NCI-H2029 (cell line): Measurements from ENCODE around the gene CCND3.
"Not testable (repeated sequence)": the region's sequence is repeated elsewhere in the genome, so short reads cannot be mapped to it uniquely, and the experiment has no call there.

Source experiments
- DNase-seq: peaks from one replicate; lab custom pipeline; 2025; lab: John Stamatoyannopoulos, UW

The CCND3 gene

DNA sequence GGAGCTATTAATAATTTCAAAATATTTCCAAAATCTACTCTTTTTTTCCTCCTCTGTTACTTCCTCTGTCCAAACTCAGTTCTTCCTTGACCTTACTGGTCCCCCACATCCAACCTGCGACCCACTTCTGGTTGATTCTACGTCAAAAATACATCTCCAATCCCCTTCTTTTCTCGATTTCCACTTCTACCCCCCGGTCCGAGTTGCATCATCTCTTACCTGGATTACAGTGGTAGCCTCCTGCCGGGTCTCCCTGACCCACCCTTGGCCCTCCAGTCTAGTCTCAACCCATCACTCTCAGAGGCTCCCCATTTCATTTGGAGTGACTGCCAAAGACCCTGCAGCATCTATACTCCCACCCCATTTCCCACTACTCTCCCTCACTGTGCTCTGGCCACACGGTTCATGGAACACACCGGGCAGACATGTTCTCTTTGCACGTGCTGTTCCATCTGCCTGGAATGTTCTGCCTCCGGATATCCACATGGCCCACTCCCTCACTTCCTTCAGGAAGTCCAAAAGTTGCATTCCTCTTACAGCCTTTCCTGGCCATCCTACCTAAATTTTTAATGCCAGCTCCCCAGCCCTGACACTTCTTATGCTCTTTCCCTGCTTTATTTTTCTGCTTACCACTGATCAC lies 6.1 kb upstream of the CCND3 start:
- DNase-seq, result no peak

DNA sequence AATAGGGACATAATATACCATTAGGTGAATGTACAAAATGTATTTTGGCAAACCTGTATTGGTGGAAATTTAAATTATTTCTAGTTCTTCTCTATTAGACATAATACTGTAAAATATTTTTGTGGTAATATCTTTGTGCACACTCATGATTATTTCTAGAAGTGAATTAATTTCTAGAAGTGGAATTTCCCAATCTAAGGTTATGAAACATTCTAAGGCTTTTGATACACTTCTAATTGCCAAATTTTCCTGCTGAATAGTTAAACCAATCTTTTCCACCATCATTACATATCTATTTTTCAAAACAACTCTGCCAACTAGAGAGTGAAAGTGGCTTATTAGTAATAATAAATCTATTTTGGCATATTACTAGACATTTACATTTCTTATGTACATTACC lies 1.8 kb upstream of the CCND3 start:
- no peak for DNase-seq

DNA sequence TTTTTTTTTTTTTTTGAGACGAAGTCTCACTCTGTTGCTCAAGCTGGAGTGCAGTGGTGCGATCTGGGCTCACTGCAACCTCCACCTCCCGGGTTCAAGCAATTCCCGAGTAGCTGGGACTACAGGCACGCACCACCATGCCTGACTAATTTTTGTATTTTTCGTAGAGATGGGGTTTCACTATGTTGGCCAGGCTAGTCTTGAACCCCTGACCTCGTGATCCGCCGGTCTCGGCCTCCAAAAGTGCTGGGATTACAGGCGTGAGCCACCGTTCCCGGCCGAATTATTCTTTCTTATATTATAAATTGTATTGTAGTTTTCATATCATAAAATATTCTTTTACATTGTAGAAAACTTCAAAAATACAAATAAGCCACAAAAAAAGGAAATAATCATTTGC lies 1.3 kb upstream of the CCND3 start:
- DNase-seq, result not testable (repeated sequence)

DNA sequence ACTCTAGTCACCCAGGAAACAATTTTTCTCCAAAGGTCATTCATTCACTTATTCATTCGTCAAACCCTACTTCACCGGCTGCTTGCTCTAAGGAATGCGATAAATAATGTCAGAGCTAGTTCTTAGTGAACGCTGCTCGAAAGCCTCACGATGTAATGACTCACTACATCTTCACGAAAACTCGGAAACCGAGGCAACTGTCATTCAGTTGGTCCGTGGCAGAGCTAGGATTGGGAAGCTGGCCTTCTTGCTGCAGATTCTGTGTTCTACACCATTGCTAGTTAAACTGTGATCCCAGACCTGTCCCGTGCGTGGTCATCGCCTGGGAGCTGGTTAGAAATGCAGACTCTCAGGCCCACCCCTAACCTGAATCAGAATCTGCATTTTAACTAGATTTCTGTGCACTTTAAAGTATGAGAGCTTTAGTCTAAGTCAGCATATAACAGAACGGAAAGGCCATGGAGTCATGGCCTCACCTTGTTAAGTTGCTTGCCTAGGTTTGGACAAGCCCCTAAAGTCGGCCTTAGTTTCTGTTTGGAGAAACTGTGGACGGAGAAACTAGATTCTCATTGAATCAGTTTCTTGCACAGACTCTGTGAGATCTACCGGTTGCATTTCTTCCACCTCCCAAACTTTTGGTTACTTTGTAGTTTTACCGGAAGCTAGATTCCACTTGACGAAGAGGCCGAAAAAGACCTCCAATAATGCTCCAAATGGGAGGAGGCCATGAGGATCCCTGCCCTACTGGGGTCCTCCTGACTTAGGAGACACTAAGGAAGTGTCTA lies 651 bp upstream of the CCND3 start:
- DNase-seq, result no peak

DNA sequence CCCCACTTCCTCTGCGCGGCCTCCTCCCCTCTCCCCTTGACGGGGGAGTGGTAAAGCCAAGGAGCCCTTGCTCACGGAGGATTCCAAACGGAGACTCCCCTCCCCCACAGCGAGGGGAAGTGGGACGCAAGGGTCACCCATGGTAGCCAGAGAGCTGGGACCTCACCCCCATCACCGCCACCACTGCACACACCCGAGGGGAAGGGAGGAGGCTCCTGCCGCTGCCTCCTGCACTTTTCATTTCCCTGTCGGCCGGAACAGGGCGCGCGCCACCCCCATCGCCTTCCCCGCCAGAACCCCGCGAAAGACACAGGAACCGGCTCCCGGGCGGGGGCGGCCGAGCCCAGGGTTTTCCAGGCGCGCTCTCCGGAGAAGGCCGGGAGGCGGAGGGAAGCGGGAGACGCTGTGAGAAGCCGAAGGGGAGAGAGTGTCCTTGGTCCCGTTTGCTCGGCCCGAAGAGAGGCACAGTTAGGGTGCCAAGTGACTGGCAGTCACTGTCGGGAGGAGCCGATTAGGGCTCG lies 789 bp downstream of the CCND3 start:
- DNase-seq, result no peak

DNA sequence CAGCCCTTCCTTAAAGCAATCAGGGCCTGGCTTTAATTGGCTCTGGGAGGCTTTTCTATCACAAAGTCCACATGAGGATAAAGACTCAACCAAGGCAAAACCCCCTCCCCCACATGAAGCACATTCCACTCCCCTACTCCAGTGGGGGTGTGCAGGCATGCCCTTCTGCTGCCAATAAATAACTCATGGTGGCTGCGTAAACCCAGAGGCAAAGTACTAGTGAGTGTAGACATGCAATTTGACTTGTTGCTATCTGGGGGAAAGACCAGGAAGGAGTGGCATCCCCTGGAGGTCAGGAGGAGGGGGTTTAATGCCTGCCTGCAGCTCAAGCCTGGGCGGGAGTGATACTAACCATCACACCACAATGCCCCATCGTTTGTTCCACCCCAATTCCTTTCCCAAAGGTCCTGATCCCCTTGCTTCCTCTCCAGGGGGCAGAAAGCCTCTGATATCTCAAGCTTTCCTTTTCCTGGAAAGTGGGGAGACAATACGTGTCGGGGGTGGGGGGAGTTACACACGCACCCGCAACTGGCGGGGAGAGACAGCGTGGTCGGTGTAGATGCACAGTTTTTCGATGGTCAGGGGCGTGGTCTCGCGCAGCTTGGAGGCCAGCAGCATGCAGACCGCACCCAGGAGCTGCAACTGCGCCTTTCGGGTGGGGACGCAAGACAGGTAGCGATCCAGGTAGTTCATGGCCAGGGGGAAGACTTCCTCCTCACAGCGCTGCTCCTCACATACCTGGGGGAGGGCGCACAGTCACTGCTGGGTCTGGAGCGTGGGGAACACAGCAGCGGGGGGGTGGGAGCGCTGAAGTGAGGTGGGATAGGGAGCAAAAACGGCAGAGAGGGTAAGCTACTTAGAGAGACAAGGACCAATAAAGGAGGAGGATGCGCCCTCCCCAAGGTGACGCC lies 1.5 kb downstream of the CCND3 start:
- no peak for DNase-seq

DNA sequence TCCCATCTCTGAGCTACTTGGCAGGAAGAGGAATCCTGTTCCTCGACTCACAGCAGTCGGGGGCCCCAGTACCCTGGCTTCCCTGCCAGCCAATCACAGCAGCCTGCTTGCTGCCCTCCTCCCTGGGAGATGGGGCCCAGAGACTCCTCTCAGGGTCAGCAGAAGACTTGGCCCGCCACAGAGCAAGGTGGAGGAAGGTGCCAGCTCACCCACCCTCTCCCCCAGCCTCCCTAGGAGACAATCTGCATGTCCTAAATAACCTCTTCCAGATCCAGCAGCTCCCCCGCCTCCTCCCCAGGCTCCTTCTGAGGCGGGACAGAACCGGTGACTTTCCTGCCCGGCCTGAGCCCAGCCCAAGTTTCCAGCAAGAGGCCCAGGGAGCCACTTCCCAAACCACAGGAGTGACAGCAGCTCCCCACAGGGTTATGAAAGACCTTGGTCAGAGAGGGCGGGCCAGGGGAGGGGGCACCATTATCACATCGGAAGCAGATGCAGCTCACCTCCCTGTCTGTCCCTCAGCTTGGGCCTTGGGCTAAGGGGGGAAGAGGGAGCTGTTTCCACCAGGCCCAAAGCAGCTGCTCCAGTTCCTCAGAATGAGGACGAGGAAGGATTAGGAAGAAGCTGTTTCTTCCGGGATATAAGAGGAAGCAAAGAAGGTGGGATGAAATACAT lies 2.3 kb downstream of the CCND3 start:
- no peak for DNase-seq

DNA sequence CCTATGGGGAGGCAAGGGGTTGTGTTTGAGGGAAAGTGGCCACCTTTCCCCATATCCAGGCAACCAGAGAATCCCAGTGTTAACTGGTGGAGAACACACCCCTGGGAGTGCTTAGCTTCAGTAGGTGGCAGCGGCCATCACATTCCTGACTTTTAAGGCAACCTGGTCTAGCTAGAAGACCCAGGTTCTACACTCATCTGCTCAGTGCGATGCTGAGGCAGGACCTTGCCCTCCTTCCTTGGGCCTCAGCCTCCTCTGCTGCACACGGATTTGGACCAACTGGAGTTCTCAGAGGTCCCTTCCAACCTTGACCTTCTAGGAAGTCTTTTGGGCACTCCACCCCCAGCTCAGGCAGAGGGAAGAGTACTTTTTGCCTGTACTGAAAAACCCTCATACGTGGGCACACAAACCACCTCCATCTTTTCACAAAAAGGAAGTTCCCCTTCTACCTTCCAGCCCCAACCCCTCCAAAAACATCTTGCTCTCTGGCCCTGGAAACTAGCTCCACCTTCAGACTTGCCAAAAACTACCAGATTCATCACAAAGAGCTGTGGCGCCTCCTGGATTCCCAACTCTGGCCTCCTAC lies 2.9 kb downstream of the CCND3 start:
- no peak for DNase-seq

DNA sequence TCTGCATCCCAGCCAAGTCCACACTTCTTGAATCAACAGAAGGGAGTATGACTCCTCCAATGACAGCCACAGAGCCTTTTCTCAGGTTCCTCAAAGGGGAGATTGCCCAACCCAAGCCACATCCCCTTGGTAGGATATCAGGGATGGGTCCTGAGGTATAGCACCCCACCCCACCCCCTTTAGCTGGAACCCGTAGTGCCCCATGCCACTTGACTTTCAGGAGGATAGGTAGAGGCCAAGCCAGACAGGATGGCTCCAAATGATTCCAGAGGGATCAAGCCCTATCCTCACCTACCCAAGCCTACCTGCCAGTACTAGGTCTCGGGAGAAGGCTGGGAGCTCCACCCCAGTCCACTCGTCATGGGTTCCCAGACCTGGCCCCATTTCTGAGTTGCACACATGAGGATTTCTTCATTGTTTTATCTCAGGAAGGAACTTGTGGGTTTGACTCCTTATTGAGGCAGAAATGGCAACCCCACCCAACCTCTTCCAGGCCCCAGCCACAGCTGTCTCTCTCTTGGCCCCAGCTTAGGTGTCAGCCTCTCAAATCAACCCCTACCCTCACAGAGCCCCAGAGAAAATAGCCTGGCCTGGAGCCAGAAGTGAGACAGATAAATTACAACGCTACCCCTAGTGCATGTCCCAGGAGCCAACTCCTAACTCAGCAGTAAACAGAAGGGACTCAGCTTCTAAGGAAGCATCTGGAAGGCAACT lies 3.6 kb downstream of the CCND3 start:
- no peak for DNase-seq

DNA sequence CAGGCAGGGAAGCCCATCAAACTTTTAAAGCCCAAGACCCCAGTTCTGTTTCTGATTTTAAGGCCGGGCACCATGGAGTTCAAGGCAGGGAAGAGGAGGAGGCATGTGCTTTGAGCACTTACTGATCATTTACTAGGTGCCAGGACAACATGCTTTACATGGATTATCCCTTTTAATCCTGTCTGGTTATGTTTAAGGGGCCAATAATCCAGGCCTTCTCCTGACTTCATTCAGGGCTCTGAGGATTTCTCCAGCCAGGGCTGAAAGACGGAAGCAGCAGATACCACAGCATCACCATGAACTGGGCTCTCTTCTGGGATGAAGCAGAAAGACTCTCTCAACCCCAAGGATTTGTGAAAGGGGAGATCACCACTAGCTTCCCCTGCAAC lies 4.1 kb downstream of the CCND3 start:
- no peak for DNase-seq

DNA sequence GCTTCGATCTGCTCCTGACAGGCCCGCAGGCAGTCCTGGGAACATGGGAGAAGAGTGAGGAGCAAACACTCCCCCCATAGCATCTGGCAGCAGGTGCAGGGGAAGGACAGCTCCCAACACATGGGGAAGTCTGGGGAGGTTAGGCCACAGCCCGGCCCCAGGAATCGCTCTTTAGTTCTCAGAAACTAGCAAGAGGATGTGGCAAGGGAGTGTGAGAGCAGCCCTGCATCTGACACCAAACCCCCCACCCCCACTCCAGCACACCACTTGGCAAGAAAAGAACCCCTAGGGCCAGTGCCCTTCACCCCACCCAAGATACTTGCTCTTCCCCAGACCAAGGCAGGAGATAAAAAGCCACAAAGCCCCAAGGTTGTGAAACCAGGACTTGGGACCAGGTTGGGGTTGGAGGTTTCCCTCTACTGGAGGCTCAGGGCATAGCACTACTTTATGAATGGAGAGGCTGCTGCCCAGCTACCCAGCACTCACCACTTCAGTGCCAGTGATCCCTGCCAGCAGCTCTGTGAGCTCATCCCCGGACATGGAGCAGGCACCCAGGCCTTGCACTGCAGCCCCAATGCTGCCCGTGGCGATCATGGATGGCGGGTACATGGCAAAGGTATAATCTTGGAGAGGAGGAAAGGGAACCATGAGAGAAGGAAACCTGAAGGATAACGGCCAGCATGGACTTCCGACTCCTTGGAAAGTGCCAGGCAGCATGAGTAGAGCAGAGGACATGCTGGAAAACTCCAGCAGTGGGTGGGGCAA lies 5.4 kb downstream of the CCND3 start:
- peak; percentile 77 for DNase-seq

DNA sequence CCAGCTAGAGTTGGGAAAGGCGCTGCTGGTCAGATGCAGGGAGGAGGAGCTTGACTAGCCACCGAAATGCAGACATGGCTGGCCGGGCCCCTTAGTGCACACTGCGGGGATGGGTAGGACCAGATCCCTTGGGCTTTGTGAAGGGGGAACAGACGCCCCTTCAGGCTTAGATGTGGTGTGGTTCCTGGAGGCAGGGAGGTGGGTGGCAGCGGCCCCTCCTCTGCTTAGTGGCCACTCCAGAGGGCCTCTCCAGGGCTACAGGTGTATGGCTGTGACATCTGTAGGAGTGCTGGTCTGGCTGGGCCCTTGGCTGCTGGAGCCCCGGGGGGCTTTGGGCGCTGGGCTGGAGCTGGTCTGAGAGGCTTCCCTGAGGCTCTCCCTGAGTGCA lies 5.9 kb downstream of the CCND3 start:
- no peak for DNase-seq

DNA sequence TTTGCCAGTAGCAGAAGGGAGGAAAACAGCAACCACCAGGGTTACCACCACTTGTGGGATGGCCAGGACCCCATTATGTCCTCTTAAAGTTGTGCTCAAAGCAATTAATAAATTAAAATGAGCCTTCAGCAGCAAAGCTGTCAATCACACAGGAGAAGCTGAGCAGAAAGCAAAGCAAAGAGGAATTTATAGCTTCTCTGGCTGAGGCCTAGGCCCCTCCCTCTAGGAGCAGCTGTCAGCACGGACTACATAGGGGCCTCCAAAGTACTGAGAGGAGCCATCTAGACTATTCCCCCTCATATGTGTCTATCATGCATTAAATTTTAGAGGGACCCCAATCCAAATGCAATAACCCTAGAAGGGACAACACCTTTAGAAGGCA lies 6.4 kb downstream of the CCND3 start:
- DNase-seq, result no peak

DNA sequence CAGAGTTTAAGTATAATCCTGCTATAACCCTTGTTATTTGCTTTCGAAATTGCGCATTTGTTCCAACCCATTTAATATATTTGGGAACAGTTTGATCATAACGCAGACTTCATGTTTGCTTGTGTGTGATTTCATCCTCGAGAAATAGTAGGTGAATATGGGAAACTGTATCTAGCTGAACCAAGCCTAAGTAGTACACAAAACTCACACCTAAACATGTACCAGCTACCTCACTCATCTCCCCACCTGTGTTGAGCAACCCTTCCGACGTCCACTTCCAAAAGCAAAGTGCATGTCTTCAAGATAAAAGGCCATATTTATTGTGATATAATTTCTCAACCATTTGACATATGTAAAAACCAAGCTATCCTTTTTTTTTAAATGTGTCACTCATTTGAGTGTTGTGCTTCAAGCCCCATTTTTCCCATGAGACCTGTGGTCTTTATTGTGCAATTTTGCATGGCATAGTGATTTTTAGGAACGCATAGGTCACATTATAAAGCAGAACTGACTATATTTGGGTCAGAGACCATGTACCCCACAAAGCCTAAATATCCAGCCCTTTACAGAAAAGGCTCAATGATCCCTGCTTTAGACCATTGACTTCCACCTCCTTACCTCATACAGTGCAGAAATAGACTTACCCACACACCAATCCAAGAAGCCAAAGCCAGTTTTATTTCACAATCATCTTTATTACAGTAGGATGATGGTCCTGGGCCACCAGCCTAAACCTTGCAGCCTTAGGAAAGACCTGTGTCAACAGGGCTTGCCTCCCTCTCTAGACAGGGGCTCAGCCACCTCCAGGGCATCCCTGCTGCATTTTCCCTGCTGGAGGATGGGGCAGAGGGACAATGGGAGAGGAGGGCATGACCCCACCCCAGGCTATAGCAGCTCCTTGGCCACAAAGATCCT lies 7.1 kb downstream of the CCND3 start:
- no peak for DNase-seq

DNA sequence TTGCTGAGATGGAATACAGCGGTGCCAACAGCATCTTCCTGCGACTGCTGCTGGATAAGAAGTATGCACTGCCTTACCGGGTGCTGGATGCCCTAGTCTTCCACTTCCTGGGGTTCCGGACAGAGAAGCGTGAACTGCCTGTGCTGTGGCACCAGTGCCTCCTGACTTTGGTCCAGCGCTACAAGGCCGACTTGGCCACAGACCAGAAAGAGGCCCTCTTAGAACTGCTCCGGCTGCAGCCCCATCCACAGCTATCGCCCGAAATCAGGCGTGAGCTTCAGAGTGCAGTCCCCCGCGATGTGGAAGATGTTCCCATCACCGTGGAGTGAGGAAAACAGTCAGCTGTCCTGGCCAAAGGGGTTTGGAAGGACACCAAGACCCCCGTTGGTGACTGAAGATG lies 9.2 kb downstream of the CCND3 start:
- no peak for DNase-seq

DNA sequence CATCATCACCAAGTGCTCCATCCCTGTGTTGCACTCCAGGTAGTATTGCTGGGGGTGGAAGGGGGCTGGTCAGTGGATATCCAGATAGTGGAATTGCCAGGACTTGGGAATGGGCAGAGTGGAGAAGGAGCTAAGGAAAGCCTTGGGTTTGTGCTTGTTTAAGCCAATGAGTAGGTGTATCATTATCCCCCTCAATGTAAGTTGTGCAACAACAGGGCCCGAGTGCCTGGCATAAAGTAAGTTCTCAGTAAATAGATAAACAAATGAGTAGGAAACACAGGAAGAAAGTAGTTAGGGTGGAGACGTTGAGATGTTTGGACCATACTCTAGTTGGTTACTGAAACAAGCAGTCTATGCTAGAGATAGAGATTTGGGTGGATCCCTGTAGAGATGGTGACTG lies 9.8 kb downstream of the CCND3 start:
- DNase-seq, result no peak

DNA sequence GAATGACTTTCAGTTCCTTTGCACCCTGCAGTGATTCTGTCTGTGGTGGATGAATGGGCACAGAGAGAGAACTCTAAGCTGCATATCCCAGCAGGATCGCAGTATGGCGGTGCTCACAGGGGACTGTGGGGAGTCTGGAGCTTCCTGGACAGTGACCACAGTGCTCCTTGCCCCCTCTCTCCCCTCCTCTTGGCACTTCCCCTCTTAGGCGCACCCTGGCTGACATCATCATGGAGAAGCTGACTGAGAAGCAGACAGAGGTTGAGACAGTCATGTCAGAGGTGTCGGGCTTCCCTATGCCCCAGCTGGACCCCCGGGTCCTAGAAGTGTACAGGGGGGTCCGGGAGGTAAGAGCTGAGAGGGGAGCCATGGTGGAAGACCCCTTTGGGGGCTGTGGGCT lies 11.7 kb downstream of the CCND3 start:
- DNase-seq, result no peak

DNA sequence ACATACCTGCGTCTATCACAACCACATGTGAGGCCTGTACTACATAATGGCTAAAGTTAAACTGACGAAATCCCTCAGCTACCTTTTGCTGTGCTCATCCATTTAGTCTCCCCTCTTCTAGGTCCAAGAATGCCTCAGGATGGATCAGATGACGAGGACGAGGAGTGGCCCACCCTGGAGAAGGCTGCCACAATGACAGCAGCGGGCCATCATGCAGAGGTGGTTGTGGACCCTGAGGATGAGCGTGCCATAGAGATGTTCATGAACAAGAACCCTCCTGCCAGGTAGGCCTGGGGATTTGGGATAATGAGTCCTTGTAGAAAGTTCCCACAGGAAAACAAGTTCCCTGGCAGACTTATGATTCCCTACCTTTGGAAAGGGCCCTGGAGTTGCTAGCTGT lies 14.4 kb downstream of the CCND3 start:
- no peak for DNase-seq

DNA sequence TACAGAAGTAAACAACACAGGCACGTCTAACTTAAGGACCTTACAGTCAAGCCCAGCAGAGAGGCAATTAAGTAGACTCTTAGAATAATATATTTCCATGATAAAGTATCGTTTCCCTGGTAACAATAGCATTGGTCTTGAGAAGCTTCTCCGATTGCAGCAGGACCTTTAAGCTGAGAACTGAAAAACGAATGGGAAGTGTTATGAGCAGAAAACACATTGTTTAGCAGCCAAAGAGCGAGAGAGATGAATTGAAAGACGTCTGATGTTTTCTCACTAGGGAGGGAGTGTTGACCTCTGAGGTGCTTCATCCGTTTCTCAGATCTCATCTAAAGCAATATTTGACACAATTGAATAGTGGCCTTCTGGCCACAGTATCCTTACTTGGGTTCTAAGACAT lies 19.5 kb downstream of the CCND3 start:
- no peak for DNase-seq

DNA sequence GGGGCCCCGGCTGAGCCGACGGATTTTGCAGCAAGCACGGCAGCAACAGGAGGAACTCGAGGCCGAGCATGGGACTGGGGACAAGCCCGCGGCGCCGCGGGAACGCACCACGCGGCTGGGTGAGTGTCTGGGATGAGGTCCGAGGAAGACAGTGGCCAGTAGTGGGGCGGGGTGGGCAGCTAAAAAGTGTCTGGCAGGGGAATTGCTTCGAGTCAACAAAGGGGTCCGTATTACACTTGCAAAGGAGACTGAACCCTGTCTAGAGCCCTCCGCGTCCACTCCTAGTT lies 20.0 kb downstream of the CCND3 start:
- no peak for DNase-seq
